ENCODE measurements around the gene RABGGTA.
"Not testable (repeated sequence)": the region's sequence is repeated elsewhere in the genome, so short reads cannot be mapped to it uniquely, and the experiment has no call there.

Gene RABGGTA

GRCh38 chr14:24260780-24261157, 10.6 kb downstream of the RABGGTA start:
- no peak for DNase-seq (ENCODE audit: low spot score)

GRCh38 chr14:24260026-24260779, 11.2 kb downstream of the RABGGTA start:
- no peak for DNase-seq (ENCODE audit: low spot score)

DNA sequence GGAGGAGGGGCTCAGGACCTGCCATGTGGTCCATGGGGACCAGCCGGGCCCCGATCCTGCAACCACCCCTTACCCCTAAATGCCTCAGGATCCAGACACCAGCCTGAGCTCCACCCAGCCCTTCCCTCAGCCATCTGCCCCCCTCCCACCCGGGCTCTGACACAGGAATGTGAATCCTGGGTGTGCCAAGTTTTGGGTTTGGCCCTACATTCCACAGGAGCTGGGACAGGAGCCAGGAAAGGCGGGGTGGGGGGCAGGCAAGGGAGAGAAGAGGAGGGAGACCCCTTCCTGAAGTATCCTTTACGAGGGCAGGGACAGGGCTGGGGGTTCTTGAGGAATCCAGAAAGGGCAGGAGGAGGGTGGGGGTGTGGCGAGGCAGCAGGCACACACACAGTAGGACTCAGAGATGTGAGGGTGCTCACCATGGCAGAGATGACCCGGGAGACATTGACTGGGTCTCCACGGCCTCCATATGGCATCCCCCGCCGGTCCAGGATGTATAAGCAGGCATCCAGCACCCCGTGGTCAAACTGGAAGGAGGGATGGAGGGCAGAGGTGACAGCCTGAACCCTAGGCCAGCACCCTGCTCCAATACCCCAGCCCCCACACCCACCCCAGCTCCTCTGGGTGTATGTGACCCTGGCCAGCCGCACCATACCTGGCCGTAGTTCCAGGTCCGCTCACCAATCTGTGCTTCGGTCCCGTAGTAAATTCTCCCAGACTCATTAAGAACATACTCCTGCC, 11.9 kb downstream of the RABGGTA start:
- DNase-seq (ENCODE audit: low spot score): peak; percentile 78

DNA sequence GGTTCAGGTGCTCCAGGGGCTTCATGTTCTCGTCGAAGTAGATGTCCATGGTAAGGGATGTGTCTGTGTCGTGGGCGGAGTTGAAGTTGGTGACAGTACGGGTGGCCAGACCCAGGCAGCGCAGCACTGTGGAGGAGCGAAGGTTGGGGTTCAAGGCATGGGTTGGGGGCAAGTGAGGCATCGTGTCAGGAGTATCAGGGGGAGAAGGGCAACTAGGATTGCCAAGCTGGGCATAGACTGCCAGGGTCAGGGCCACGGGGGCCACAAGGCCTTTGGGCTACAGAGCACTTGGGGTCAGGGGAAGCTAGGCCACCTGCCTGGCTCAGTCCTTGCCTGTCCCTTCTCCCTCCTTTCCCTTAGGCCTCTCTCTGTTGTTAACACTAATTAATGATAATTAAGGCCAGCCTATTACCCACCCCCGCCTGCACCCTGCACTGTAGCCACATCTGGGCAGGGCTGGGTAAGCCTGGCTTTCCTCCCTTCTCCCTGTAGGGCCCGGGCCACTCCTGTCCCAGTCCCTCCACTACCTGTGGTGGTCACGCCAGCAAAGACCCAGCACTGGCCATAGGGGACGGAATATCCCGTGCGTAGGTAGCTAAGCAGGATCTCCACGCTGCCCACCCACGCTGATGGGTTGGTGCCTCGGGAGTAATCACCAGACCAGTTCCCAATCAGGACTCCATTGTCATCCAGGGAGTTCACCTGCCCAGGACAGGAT, 12.7 kb downstream of the RABGGTA start:
- no peak for DNase-seq (ENCODE audit: low spot score)

DNA sequence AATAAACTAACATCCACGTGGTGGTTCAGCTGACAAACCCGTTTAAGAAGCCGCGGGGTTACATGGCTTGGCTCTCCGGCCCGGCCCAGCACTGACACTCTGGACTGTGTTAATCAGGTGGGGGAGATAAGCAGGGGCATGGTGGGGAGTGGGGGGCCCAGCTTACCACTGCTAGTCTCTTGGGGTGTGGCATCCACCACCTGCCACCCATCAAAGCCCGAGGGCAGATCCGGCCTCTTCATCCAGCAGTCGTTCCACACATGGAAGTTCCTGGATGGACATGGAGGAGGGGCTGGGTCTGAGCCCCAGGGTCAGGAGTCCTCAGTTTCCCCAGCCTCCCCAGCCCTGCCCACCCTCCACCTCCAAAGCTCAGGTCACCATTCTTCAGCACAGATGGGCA, 13.3 kb downstream of the RABGGTA start:
- no peak for DNase-seq (ENCODE audit: low spot score)

DNA sequence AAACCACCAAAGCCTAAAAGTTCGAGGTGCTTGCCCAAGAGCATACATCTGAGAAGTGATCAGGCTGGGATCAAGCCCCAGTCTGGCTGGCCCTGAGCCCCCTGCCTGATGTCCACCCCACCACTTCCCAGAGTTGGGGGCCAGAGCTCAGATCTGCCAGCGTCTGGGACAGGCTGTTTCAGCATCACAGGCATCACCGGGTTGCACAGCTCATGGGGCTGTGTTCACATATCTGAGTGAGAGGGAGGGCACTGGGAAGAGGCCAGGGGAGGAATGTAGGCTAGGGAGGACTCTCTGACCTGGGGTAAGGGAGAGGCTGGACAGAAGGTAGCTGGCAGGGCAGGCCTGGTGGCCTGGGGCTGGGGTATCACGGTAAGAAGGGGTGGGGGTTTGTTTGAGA, 14.4 kb downstream of the RABGGTA start:
- DNase-seq (ENCODE audit: low spot score): no peak

DNA sequence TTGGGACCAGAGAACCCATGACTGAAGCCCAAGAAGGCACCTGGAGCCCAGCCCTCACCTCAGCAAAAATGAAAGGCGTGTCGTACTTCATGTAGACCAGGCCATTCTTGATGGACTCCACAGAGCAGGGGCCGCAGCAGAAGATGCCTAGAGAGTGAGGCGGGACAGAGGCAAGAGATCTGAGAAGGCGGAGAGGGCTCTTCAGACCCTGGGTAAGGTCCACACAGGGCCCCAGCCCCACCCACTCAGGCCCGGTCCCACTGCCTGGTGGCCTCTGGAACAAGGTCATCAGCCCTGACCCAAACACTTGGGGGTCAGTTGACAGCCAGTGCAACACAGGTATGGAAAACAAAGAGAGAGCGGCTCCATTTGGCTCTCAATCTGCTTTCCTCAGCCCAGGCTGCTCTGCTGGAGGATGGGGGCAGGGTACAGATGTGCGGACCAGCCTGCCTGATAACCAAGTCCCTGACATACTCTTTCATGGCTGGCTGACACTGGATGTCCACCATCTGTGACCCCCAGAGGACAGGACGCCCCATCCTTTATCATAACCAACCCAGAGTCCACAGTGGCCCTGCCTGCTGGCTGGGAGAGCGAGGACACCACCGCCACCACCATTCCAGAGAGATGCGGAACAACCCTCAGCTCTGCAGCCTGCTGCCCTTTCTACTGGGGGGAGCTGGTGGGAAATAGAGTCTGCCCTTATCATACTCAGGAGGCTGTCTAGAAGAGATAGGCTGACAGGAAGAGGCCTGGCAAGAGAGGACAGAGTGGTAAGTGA, 15.3 kb downstream of the RABGGTA start:
- DNase-seq (ENCODE audit: low spot score): no peak

GRCh38 chr14:24255438-24255837, 16.0 kb downstream of the RABGGTA start:
- DNase-seq (ENCODE audit: low spot score): no peak

DNA sequence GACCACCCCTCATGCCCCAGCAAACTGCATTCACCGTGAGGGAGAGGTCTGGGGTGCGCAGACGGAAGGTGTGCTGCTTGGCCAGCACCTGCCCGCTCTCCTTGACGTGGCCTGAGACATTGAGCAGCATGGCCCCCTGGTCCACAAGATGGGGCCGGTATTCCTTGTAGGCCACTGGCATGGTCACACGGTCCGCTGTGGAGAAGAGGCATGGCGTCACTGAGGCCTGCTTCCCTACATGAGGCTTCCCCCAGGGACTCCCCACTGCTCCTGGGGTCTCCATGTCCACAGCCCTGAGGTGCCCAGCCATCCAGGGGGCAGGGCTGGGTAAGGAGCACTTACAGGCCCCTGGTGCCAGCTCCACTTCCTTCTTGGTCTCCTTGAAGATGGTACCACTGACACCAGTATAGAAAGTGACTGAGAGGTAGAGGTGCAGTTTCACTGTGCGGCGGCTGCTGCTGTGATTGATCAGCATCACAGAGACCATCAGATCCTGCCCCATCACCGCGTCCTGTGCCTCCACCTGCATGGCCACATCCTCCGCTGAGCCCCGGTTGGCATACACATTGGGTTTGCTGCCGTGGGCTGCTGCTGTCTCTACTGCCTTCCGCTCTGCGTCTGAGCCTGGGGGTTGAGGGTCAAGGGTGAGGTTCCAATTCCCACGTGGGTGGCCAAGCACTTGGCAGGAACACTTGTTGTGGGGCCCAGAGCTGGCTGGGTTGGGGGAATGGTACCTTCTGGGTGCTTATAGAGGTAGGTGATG, 16.6 kb downstream of the RABGGTA start:
- DNase-seq (ENCODE audit: low spot score): no peak

GRCh38 chr14:24253936-24254335, 17.5 kb downstream of the RABGGTA start:
- no peak for DNase-seq (ENCODE audit: low spot score)

- DNase-seq (ENCODE audit: low spot score): no peak
Observed at GRCh38 chr14:24252289-24253124, 18.9 kb downstream of the RABGGTA start.

- peak; percentile 53 for DNase-seq (ENCODE audit: low spot score)
Observed at GRCh38 chr14:24251880-24252288, 19.5 kb downstream of the RABGGTA start.

DNA sequence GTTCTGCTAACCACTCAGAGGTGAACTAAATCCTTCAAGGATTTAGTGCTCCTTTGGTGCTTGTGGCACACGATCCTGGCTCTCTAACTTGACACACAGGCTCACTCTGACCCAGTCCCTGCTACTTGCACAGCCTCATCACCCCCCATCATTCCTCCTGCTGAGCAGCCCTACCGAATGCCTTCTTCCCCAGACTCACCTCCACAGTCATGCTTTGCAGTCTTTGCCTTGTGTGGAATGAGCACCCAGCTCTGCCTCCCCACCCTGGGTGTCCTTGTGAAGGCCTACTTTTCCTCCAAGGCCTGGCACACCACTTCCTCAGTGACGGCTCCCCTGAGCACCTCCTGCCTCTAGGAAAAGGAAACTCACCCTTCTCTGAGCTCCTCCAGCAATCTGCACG, 21.0 kb downstream of the RABGGTA start:
- DNase-seq (ENCODE audit: low spot score): no peak

DNA sequence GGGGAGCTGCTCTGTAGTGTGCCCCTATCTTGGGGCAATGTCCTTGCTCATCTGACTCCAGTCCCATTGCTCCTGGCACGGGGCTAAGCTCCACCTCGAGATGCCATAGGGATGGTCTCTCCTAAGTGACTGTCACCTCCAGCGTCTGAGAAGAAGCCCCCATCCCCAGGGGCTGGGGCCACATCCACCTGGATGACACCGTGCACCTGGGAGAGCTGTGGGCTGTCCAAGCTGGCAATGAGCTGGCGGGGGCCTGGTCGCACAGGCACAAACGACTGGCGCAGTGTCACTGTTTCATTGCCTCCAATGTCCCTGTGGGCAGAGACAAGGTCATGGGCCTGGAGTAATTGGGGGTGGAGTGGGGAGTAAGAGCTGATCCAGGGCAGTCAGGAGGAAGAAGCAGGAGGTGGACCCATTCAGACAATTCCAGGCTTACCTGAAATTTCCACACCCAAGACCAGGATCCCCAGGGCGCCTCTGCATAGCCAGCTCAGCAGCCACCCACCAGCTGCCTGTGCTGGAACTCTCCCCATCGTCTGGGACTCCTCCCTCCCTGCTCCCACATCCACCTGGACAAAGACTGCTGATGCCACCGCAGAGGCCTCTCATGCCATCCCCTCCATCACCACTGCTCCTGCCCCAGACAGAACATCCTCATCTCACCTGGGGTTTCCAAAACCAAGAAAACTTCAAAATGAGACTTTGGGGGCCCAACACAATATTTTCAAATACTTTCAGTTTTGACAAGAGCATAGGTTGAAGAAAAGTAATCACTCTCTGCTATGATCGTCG, 22.0 kb downstream of the RABGGTA start:
- no peak for DNase-seq (ENCODE audit: low spot score)

- DNase-seq (ENCODE audit: low spot score): no peak
Observed at GRCh38 chr14:24247422-24247821, 24.0 kb downstream of the RABGGTA start.

DNA sequence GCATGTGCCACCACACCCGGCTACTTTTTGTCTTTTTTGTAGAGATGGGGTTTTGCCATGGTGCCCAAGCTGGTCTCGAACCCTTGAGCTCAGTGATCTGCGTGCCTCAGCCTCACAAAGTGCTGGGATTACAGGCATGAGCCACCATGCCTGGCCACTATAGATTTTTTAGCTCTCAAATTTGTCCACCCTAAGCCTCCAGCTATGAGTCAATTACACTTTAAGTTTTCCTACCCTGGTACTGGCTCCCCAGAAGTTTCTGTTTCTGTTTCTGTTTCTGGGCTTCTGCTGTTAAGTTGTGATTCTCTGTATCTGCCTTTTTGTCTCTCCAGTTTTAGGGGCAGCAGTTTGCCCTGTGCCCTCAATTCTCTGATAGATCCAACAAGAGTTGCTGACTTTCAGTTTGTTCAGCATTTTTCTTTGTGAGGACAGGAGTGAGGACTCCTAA, 24.6 kb downstream of the RABGGTA start:
- DNase-seq (ENCODE audit: low spot score): no peak

DNA sequence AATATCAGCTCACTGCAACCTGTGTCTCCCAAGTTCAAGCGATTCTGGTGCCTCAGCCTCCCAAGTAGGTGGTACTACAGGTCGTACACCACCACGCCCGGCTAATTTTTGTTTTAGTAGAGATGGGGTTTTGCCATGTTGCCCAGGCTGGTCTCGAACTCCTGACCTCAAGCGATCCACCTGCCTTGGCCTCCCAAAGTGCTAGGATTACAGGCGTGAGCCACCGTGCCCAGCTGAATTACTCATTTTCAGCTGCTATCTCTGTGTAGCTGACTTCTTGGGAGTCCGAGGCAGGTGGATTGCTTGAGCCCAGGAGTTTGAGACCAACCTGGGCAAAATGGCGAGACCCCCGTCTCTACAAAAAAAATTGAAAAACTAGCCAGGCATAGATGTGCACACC, 26.0 kb downstream of the RABGGTA start:
- DNase-seq (ENCODE audit: low spot score): not testable (repeated sequence)

DNA sequence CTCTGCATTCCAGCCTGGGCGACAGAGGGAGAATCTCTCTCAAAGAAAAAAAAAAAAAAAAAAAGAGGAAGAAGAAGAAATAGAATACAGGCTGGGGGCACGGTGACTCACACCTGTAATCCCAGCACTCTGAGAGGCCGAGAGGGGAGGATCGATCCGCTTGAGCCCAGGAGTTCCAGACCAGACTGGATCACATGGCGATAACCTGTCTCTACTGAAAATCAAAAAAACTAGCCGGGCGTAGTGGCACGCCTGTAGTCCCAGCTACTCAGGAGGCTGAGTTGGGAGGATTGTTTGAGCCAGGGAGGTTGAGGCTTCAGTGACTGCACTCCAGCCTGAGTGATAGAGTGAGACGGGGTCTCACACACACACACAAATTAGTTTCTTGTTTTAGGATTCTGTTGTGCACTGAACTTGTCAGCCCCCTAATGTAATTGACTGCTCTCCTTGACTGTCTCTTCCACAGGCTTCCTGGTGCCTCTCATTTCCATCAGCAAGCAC, 28.0 kb downstream of the RABGGTA start:
- no peak for DNase-seq (ENCODE audit: low spot score)

- peak; percentile 94 for DNase-seq (ENCODE audit: low spot score)
Observed at GRCh38 chr14:24241829-24242443, 29.5 kb downstream of the RABGGTA start.
